Measurements from ENCODE around the gene PIWIL1.

The PIWIL1 gene

DNA sequence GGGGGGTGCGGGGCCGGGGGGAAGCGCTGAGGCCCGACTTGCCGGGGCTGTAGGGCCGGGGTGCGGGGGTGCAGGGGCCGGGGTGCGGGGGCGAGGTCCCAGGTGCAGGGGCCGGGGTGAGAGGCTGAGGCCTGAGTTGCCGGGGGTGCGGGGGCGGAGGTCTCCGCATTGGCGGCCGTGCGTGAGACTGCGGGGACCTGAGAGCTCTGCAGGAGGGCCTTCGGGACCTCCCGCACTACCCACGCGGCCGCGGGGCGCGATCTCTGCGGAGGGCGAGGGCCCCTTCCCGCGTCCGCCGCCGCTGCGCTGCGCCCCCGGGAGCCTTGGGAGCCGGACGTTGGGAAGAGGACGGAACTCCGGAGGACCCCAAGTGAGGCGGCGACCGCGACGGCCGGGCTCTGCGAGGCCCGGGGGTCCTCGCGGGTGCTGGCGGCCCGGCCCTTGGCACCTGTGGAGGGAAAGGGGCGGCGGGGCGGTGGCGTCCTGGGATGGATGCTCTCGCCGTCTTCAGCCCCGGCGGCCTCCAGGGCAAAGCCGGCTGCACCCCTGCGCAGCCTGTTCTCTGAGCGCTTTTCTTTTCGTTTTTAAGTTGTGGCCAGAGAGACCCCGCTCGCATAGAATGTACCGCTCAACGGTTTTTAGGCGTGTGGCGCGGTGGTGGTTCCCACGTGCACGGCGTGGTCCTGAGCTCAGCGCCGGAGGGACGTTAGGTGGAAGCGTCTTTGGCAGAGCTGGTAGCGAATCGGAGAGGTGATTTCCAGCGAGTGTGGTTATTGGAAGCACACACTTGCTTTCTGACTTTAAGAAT, 1.3 kb downstream of the PIWIL1 start:
- DNase-seq, result no peak

DNA sequence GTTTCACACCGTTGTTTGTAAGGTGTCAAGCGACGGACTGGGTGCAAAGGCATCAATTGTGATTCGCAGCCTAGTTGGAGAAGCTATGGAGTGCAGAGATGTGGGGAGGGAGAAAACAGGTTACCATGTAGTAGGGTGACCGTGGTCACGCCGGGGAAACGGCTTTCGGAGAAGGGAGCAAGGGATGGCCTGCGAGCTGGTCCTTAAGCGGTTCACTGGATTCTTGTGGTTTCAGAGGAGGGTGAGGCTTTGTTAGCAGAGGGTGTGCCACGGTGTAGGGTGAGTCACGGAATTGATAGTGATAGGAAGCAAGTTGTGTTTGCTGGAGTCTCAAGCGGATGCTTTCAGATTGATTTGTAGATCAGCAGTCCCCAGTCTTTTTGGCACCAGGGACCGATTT, 2.3 kb downstream of the PIWIL1 start:
- no peak for DNase-seq

DNA sequence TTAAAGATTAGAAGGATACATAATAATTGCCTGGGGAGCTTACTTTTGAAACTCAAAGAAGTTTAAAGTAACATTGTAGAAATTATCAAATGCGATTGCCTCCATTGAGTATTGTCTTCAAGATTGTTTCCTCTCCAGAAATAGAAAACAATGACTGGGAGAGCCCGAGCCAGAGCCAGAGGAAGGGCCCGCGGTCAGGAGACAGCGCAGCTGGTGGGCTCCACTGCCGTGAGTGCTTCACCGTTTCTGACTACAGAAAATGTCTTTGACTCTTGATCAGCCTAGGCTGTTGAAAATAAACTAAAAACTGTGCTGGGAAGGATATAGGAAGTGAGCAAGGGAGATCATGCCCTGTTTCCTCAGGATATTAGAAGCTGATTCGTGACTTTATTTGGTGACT, 4.8 kb downstream of the PIWIL1 start:
- no peak for DNase-seq

DNA sequence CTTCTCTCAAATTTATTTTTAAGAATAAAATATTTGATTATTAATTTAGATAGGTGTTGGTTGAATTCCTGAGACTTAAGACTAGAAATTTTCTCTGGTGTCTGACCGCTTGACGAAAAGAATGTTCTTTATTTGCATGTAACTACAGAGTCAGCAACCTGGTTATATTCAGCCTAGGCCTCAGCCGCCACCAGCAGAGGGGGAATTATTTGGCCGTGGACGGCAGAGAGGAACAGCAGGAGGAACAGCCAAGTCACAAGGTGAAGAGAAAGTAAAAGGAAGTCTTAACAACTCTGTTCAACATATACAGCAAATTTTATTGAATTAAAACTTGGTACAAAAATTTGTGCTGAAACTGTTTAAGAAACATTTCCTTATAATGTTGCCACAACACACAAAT, 5.2 kb downstream of the PIWIL1 start:
- DNase-seq, result no peak

- DNase-seq, result no peak
Measured at GRCh38 chr12:130344529-130344928, 6.8 kb downstream of the PIWIL1 start.

DNA sequence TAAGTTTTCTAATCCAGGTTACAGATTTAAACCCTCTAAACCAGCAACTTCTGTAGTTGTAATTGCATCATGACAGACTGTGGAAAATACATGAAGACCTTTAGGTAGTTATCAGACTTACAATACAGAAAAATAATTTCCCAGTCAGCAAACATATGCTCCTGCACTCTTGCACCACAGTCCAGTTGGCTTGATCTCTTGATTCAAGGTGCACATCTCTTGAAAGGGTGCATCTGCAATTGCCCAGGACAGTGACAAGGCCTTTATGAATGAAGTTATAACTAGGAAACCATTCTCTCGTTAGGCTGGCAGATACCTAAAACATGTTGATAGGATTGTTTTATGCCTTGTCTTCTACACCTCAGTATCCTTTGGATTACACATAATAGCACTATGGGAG, 7.6 kb downstream of the PIWIL1 start:
- DNase-seq, result no peak

- DNase-seq, result no peak
Measured at GRCh38 chr12:130347588-130347987, 9.9 kb downstream of the PIWIL1 start.

GRCh38 chr12:130350715-130351114, 13.0 kb downstream of the PIWIL1 start:
- DNase-seq, result no peak

DNA sequence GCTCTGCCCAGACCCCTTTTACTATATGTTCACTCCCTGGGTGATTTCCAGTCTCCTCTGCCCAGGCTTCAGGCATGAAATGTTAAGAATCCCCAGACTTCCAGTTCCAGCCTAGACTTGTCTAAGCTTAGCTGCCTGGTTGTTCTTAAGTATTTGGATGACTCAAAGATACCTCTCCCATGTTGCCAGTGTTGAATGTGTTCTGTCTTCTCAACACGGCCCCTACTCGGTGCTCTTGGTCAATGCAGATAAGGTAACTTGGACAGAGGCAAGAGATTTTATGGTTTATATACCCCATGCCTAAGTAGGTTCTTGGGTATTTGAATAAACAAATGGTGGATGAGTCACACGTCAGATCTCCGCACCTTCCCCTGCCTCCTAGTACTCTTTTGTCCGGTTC, 13.6 kb downstream of the PIWIL1 start:
- no peak for DNase-seq

- DNase-seq, result no peak
Measured at GRCh38 chr12:130353081-130353480, 15.4 kb downstream of the PIWIL1 start.

GRCh38 chr12:130354407-130354806, 16.7 kb downstream of the PIWIL1 start:
- DNase-seq, result no peak

- no peak for DNase-seq
Measured at GRCh38 chr12:130356222-130356621, 18.5 kb downstream of the PIWIL1 start.

DNA sequence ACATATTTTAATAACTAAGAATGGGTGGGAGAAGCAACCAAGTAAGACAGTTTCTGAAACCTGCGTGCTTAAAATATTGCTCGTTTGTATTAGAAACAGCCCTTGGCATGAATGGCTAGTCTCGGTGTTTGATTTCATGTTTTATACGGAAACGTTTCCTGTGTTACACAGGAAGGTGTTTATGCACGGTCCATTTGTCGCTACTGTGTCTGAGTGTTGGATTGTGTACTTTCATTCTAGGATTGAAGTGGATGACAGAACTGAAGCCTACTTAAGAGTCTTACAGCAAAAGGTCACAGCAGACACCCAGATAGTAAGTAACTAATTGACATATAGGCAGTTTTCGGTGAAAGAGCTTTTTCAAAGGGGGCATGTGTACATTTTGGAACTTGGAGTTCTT, 19.6 kb downstream of the PIWIL1 start:
- DNase-seq, result peak; percentile 19

DNA sequence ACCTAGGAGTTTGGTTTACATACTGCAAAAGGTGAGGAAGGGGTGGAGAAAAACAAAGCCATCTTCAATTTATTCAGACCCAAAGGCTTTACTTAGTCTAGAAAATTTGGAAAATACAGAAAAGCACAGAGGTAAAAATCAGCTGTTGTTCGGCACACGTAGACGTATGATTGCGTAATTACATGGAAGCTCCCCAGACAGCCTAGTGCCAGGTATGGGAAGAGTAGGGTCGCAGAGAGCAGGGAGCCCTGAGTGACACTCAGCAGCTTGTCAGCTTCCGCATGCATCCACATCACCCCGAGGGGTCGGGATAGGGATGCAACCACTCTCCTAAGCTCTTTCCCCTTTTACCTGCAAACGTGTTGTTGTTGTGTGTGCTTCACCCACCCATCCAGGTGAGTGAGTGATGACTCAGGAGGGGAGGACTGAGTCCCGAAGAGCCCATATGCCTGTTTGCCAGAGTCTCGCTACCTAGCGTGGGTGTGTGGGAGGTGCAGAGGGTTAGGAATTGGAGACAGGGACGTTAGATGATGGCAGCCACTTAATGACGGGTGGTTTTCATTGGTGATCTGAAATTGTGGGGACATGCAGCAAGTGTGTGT, 20.1 kb downstream of the PIWIL1 start:
- no peak for DNase-seq

- no peak for DNase-seq
Measured at GRCh38 chr12:130362060-130362459, 24.4 kb downstream of the PIWIL1 start.

DNA sequence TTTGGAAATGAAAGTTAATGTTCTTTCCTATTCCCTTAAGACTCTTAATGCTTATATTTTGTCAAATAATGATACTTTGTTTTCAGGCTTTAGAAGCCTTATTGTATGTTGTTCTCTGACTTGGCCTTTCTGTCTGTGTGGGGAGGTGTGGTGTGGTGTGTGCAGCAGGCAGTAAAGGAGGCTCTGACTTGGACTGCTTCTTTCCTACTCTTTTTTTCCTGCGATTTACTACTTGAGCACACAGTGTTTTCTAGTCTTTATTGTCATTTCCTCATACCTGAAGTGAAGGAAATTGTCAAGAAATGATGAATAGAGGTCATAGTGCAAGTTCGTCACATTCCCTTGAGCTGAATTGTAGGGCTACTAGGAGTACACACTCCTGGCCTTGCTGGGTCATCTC, 26.9 kb downstream of the PIWIL1 start:
- no peak for DNase-seq

DNA sequence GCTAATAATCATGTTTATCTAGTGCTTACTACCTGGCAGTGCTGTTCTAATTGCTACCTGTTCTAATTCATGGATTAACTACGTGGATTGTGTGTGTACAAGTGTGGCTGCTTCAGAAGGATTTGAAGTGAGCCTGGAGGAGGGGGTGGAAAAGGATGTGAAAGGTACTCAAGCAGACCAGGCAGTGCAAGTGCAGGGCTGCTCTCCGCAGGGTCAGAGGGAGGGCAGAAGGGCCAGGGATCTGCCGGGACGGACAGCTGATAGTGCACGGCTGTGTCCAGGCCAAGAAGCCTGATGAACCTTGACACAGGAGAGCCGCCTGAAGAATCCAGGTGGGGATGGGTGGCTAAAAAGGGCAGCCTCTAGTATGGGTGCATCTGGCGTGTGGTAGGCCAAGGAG, 28.5 kb downstream of the PIWIL1 start:
- DNase-seq, result no peak

GRCh38 chr12:130367003-130367402, 29.3 kb downstream of the PIWIL1 start:
- no peak for DNase-seq

- DNase-seq, result no peak
Measured at GRCh38 chr12:130367523-130367922, 29.8 kb downstream of the PIWIL1 start.

- DNase-seq, result no peak
Measured at GRCh38 chr12:130369816-130370215, 32.1 kb downstream of the PIWIL1 start.

- no peak for DNase-seq
Measured at GRCh38 chr12:130371296-130371695, 33.6 kb downstream of the PIWIL1 start.

GRCh38 chr12:130372936-130373335, 35.2 kb downstream of the PIWIL1 start:
- no peak for DNase-seq

DNA sequence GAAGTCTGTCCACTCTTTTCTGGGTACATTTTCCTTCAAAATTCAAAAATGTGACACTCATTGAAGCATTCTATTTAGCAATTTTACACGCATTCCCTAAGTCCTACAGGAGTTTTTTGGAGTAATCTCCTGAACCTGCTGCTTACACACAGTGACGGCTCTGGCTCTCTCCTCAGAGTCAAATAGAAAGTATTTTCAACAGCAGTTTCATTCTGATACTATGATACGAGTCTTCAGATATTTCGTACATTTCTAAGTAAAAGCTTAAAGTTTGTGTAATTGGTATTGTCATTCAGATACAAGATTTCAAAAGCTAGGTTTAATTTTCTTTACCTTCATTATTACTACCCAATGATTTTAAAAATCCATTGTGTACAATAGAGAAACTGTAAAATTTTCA, 36.4 kb downstream of the PIWIL1 start:
- no peak for DNase-seq
